ENCODE measurements around the gene SLC8B1. TPM values are rescaled to one million over a fixed set of nuclear protein-coding genes. Genes with fewer than 3 reads are reported as not detected.

SLC8B1 gene
- total and polyA plus RNA-seq, 9 of the 15 experiments (the other 6 are each of a cell fraction or from before 2014, with no cell fraction given) = 0.86 to 34.1 (median 18.5) TPM

- no peak for TF ChIP-seq E2F8 (IDR thresholded peaks at IDR 0.05; ENCODE audit: low read depth, partially characterized antibody)
- no peak for TF ChIP-seq EZH2 (IDR thresholded peaks at IDR 0.05; ENCODE audit: borderline replicate concordance, low read depth, low read length)
- TF ChIP-seq TCFL5 (CRISPR knock-in tag; conservative IDR thresholded peaks at IDR 0.05) = no peak
- TF ChIP-seq, protein P1, sequence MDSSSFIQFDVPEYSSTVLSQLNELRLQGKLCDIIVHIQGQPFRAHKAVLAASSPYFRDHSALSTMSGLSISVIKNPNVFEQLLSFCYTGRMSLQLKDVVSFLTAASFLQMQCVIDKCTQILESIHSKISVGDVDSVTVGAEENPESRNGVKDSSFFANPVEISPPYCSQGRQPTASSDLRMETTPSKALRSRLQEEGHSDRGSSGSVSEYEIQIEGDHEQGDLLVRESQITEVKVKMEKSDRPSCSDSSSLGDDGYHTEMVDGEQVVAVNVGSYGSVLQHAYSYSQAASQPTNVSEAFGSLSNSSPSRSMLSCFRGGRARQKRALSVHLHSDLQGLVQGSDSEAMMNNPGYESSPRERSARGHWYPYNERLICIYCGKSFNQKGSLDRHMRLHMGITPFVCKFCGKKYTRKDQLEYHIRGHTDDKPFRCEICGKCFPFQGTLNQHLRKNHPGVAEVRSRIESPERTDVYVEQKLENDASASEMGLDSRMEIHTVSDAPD (CRISPR knock-in tag; IDR thresholded peaks at IDR 0.05) = no peak
- no peak for TF ChIP-seq KHSRP (IDR thresholded peaks at IDR 0.05)
- no peak for TF ChIP-seq DNMT1 (IDR thresholded peaks at IDR 0.05)
- TF ChIP-seq, protein P2, sequence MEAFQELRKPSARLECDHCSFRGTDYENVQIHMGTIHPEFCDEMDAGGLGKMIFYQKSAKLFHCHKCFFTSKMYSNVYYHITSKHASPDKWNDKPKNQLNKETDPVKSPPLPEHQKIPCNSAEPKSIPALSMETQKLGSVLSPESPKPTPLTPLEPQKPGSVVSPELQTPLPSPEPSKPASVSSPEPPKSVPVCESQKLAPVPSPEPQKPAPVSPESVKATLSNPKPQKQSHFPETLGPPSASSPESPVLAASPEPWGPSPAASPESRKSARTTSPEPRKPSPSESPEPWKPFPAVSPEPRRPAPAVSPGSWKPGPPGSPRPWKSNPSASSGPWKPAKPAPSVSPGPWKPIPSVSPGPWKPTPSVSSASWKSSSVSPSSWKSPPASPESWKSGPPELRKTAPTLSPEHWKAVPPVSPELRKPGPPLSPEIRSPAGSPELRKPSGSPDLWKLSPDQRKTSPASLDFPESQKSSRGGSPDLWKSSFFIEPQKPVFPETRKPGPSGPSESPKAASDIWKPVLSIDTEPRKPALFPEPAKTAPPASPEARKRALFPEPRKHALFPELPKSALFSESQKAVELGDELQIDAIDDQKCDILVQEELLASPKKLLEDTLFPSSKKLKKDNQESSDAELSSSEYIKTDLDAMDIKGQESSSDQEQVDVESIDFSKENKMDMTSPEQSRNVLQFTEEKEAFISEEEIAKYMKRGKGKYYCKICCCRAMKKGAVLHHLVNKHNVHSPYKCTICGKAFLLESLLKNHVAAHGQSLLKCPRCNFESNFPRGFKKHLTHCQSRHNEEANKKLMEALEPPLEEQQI (IDR thresholded peaks at IDR 0.05) = no peak
- TF ChIP-seq ZNF197 (CRISPR knock-in tag; IDR thresholded peaks at IDR 0.05; ENCODE audit: low read depth) = no peak
- no peak for TF ChIP-seq PHTF2 (CRISPR knock-in tag; IDR thresholded peaks at IDR 0.05)
- TF ChIP-seq RHOXF2B (CRISPR knock-in tag; conservative IDR thresholded peaks at IDR 0.05) = no peak
- no peak for TF ChIP-seq BRF1 (IDR thresholded peaks at IDR 0.05; ENCODE audit: borderline replicate concordance, extremely low read depth, insufficient read length)
- TF ChIP-seq PREB (CRISPR knock-in tag; IDR thresholded peaks at IDR 0.05) = no peak
- TF ChIP-seq RCOR1 (IDR thresholded peaks at IDR 0.05; ENCODE audit: borderline replicate concordance in 1 of 2, low read depth in 2 of 2, low read length in 2 of 2) = no peak
- TF ChIP-seq KDM2B (CRISPR knock-in tag; IDR thresholded peaks at IDR 0.05) = no peak
- TF ChIP-seq PATZ1 (CRISPR knock-in tag; IDR thresholded peaks at IDR 0.05; ENCODE audit: borderline replicate concordance) = no peak
- TF ChIP-seq ZNF24 (IDR thresholded peaks at IDR 0.05) = no peak
- TF ChIP-seq EWSR1 (IDR thresholded peaks at IDR 0.05; ENCODE audit: borderline replicate concordance, low read depth, partially characterized antibody) = no peak
- TF ChIP-seq SRSF7 (optimal IDR thresholded peaks at IDR 0.05; ENCODE audit: low read depth, low read length) = no peak
These were observed 23.6 kb upstream of the SLC8B1 start, which contains the start of gene PLBD2 (continued) for GRCh38 chr12:113358381-113359132.

Data from K562 (cell line).